Stomach smooth muscle (tissue), 2 donors: ENCODE results near the gene SPTB.

Experiments used
- H3K27ac ChIP-seq: one replicate; pipeline ENCODE4 v1.7.0; 2013; ENCODE audit warnings: mild to moderate bottlenecking, low read length, inconsistent platforms
- H3K27me3 ChIP-seq, 2 donors: one replicate each; pipeline ENCODE4 v1.7.0; 2013; ENCODE audit warnings: low read length in 2 of 2; ENCODE audit not compliant: insufficient read depth in 2 of 2, control insufficient read depth in 1 of 2
- H3K36me3 ChIP-seq, 2 donors: one replicate each; pipeline ENCODE4 v1.7.0; 2013; ENCODE audit warnings: low read length in 2 of 2; ENCODE audit not compliant: control insufficient read depth in 2 of 2, insufficient read depth in 2 of 2
- H3K4me1 ChIP-seq: one replicate; pipeline ENCODE4 v1.7.0; 2013; ENCODE audit warnings: low read length; ENCODE audit not compliant: control insufficient read depth, insufficient read depth
- H3K4me3 ChIP-seq, 2 donors: one replicate each; pipeline ENCODE4 v1.7.0; 2013; ENCODE audit warnings: low read length in 2 of 2
- H3K9ac ChIP-seq, 2 donors: one replicate each; pipeline ENCODE4 v1.7.0; 2013; ENCODE audit warnings: low read length in 2 of 2, mild to moderate bottlenecking in 1 of 2
- H3K9me3 ChIP-seq, 2 donors: one replicate each; pipeline ENCODE4 v1.7.0; 2013; ENCODE audit warnings: low read length in 2 of 2; ENCODE audit not compliant: control insufficient read depth in 2 of 2
- donor health status: healthy.
- donor health status: Pancreatic carcinoma.

SPTB gene

GRCh38 chr14:64748521-64748920, 131.2 kb downstream of the SPTB start:
- Histone ChIP-seq H3K27ac (no peak overlapping the region), H3K4me1 (peaks cover 16% of the 10 kb centered on the region), H3K4me3 (no peak overlapping the region), H3K27me3 (no peaks in the 10 kb centered on the region), H3K36me3 (peaks cover 10 to 14% of the 10 kb centered on the region in 2 donors), H3K9ac (no peak overlapping the region), H3K9me3 (no peaks in the 10 kb centered on the region)

- Histone ChIP-seq H3K9me3 (no peaks in the 10 kb centered on the region), H3K4me3 (no peak overlapping the region), H3K27ac (no peak overlapping the region), H3K9ac (no peak overlapping the region), H3K4me1 (peaks cover 16% of the 10 kb centered on the region), H3K27me3 (no peaks in the 10 kb centered on the region), H3K36me3 (peaks cover 13 to 24% of the 10 kb centered on the region in 2 donors)
Observed at GRCh38 chr14:64747327-64747726, 132.4 kb downstream of the SPTB start.

GRCh38 chr14:64746298-64747250, 133.1 kb downstream of the SPTB start:
- Histone ChIP-seq H3K27me3 (no peaks in the 10 kb centered on the region), H3K36me3 (peaks cover 19 to 30% of the 10 kb centered on the region in 2 donors), H3K9ac (no peak overlapping the region), H3K4me1 (peaks cover 16% of the 10 kb centered on the region), H3K9me3 (no peaks in the 10 kb centered on the region), H3K27ac (peak overlapping the region; percentile 24), H3K4me3 (no peak overlapping the region)

- H3K4me3 ChIP-seq = no peak overlapping the region
- H3K4me1 ChIP-seq = peaks cover 16% of the 10 kb centered on the region
- H3K27me3 ChIP-seq = no peaks in the 10 kb centered on the region
- H3K9me3 ChIP-seq = no peaks in the 10 kb centered on the region
- H3K9ac ChIP-seq = no peak overlapping the region
- peak overlapping the region; percentile 24 for H3K27ac ChIP-seq
- peaks cover 26 to 39% of the 10 kb centered on the region in 2 donors for H3K36me3 ChIP-seq
Observed at GRCh38 chr14:64745511-64746091, 134.1 kb downstream of the SPTB start.

- Histone ChIP-seq H3K4me3 (no peak overlapping the region), H3K9me3 (no peaks in the 10 kb centered on the region), H3K36me3 (peaks cover 36 to 62% of the 10 kb centered on the region in 2 donors), H3K27ac (no peak overlapping the region), H3K9ac (no peak overlapping the region), H3K4me1 (peaks cover 16% of the 10 kb centered on the region), H3K27me3 (no peaks in the 10 kb centered on the region)
Observed at GRCh38 chr14:64743061-64743460, 136.6 kb downstream of the SPTB start.

- Histone ChIP-seq H3K9me3 (no peaks in the 10 kb centered on the region), H3K4me3 (no peak overlapping the region), H3K27me3 (no peaks in the 10 kb centered on the region), H3K36me3 (peaks cover 33 to 63% of the 10 kb centered on the region in 2 donors), H3K4me1 (peaks cover 16% of the 10 kb centered on the region), H3K27ac (no peak overlapping the region), H3K9ac (no peak overlapping the region)
Observed at GRCh38 chr14:64741961-64742360, 137.7 kb downstream of the SPTB start.

GRCh38 chr14:64741200-64741599, 138.5 kb downstream of the SPTB start:
- no peak overlapping the region for H3K9ac ChIP-seq
- H3K27me3 ChIP-seq = no peaks in the 10 kb centered on the region
- H3K36me3 ChIP-seq = peaks cover 31 to 69% of the 10 kb centered on the region in 2 donors
- no peak overlapping the region for H3K4me3 ChIP-seq
- H3K9me3 ChIP-seq = no peaks in the 10 kb centered on the region
- H3K4me1 ChIP-seq = peaks cover 9% of the 10 kb centered on the region
- H3K27ac ChIP-seq = no peak overlapping the region

- peaks cover 27 to 64% of the 10 kb centered on the region in 2 donors for H3K36me3 ChIP-seq
- no peak overlapping the region for H3K4me3 ChIP-seq
- H3K27me3 ChIP-seq = no peaks in the 10 kb centered on the region
- H3K9ac ChIP-seq = no peak overlapping the region
- H3K27ac ChIP-seq = no peak overlapping the region
- no peaks in the 10 kb centered on the region for H3K4me1 ChIP-seq
- H3K9me3 ChIP-seq = no peaks in the 10 kb centered on the region
Observed at GRCh38 chr14:64738281-64738804, 141.4 kb downstream of the SPTB start.

- no peaks in the 10 kb centered on the region for H3K9me3 ChIP-seq
- no peak overlapping the region for H3K4me3 ChIP-seq
- no peaks in the 10 kb centered on the region for H3K27me3 ChIP-seq
- peaks cover 29 to 63% of the 10 kb centered on the region in 2 donors for H3K36me3 ChIP-seq
- no peaks in the 10 kb centered on the region for H3K4me1 ChIP-seq
- no peak overlapping the region for H3K9ac ChIP-seq
- no peak overlapping the region for H3K27ac ChIP-seq
Observed at GRCh38 chr14:64737391-64738280, 142.1 kb downstream of the SPTB start.
